Choroid plexus epithelial cell (primary cell): Measurements from ENCODE around the gene NOTCH1.

Experiments
- DNase-seq: peaks from one replicate; pipeline ENCODE4 v3.0.0-alpha.2; 2010; ENCODE audit warnings: low read depth
- H3K4me3 ChIP-seq: 2 replicates; pipeline ENCODE4 v1.5.1; 2011; ENCODE audit warnings: low read depth, mild to moderate bottlenecking, control low read depth, low read length, moderate library complexity
- TF ChIP-seq, protein P1 (sequence below): conservative IDR thresholded peaks from 2 replicates; pipeline ENCODE4 v1.5.1; 2011; ENCODE audit warnings: low read depth, mild to moderate bottlenecking, control low read depth, inconsistent platforms, low read length, moderate library complexity

The NOTCH1 gene

DNA sequence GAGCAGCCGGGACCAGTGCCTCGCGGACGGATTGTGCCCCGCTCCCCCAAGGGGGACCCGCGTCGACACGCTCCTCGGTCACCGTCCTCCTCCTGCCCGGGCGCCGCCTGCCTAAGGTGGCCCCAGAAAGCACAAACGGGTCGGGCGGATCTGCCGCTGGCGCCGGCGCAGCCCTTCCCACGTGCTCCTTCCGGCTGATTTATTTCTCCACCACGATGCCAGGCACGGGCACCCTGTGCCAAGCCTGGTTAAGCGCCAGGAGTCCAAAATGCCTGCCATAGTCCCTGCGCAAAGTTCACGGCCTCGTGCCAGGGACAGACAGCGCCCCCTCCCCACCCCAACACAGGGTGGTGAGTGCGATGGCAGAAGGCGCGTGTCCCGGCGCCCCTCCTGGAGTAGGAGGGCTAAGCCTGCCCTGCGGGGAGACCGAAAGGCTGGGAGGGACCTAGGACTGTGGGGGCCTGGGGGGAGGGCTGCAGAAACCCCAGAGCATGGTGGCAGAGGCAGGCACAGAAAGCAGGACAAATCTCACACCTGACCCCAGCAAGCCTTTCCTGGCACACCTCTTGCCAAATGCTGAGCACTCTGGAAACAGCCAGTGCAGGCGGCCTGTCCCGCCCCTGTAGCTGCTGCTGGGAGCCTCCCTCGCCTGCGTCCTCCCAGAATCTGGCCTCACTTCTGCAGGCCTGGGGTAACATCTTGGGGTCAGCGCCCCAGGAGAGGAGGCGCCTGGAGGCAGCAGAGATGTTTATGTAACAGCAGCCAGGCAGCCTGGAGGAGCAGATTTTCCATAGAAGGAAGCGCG lies 1.1 kb upstream of the NOTCH1 start:
- DNase-seq, result peak; percentile 54
- peak overlapping the region; percentile 67 for H3K4me3 ChIP-seq
- TF ChIP-seq, protein P1, sequence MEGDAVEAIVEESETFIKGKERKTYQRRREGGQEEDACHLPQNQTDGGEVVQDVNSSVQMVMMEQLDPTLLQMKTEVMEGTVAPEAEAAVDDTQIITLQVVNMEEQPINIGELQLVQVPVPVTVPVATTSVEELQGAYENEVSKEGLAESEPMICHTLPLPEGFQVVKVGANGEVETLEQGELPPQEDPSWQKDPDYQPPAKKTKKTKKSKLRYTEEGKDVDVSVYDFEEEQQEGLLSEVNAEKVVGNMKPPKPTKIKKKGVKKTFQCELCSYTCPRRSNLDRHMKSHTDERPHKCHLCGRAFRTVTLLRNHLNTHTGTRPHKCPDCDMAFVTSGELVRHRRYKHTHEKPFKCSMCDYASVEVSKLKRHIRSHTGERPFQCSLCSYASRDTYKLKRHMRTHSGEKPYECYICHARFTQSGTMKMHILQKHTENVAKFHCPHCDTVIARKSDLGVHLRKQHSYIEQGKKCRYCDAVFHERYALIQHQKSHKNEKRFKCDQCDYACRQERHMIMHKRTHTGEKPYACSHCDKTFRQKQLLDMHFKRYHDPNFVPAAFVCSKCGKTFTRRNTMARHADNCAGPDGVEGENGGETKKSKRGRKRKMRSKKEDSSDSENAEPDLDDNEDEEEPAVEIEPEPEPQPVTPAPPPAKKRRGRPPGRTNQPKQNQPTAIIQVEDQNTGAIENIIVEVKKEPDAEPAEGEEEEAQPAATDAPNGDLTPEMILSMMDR, result no peak

DNA sequence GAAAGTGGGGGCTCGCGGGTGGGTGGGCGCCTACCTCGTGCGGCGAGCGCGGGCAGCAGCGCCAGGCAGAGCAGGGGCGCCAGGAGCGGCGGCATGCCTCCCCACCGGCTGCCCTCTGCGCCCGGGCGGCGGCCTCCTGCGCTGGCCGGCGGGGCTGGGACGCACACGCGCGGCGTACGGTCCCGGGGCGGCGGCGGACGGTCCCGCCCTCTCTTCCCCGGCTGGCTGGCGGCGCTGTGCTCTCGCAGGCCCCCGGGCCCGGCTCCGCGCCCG lies 220 bp downstream of the NOTCH1 start:
- no peak for DNase-seq
- TF ChIP-seq, protein P1, result no peak
- peak overlapping the region; percentile 67 for H3K4me3 ChIP-seq

GRCh38 chr9:136544964-136545691 lies 720 bp downstream of the NOTCH1 start:
- TF ChIP-seq, protein P1, result no peak
- H3K4me3 ChIP-seq, result peak overlapping the region; percentile 67
- DNase-seq, result no peak

DNA sequence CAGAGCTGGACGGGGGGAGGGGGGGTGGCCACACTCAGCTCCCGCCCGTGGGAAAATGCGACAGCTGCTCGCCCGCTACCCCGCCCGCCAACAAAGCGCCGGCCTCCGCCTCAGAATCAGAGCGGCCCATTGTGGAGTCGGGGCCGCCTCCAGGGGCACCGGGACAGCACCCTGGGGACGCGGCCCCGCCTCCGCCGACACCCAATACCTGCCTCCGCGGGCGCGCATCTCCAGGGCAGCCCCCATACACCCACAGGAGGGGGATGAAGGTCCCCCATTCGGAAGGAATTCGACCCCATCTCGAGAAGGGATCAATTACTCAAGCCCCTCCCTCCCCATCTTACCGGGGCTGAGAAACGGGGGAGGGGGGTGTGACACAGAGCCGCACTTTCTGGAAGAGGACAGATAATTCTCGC lies 1.3 kb downstream of the NOTCH1 start:
- TF ChIP-seq, protein P1, result no peak
- DNase-seq, result no peak
- H3K4me3 ChIP-seq, result peak overlapping the region; percentile 67

GRCh38 chr9:136543830-136544547 lies 1.9 kb downstream of the NOTCH1 start:
- peak overlapping the region; percentile 67 for H3K4me3 ChIP-seq
- DNase-seq, result no peak
- TF ChIP-seq, protein P1, result no peak

- no peak overlapping the region for H3K4me3 ChIP-seq
- DNase-seq, result no peak
- TF ChIP-seq, protein P1, result no peak
These were observed 2.6 kb downstream of the NOTCH1 start for GRCh38 chr9:136543280-136543679.
